DOHH2 (cell line): ENCODE measurements around the gene ZSWIM2.

Experiments used
- H3F3A ChIP-seq: fragments of 200-600 bp; sonication (generic), shearing (Covaris generic); 2 replicates; pipeline ENCODE4 v1.6.0; 2016; ENCODE audit warnings: antibody characterized with exemption, mild to moderate bottlenecking; ENCODE audit not compliant: control insufficient read depth, insufficient read depth
- H3K27ac ChIP-seq: fragments of 200-600 bp; sonication (generic); 2 replicates; pipeline ENCODE4 v1.5.1; 2014; ENCODE audit warnings: low read depth, mild to moderate bottlenecking, low read length, moderate library complexity
- H3K27me3 ChIP-seq: fragments of 200-600 bp; sonication (generic); 2 replicates; pipeline ENCODE4 v1.6.1; 2014; ENCODE audit warnings: mild to moderate bottlenecking, low read length, mixed read lengths; ENCODE audit not compliant: control insufficient read depth
- H3K36me3 ChIP-seq: fragments of 200-600 bp; sonication (generic); 2 replicates; pipeline ENCODE4 v1.6.1; 2014; ENCODE audit warnings: mild to moderate bottlenecking, low read length, moderate library complexity, mixed read lengths; ENCODE audit not compliant: control insufficient read depth
- H3K4me1 ChIP-seq: fragments of 200-600 bp; sonication (generic); 2 replicates; pipeline ENCODE4 v1.6.1; 2014; ENCODE audit warnings: mild to moderate bottlenecking, low read length, mixed read lengths; ENCODE audit not compliant: control insufficient read depth
- H3K4me2 ChIP-seq: fragments of 200-600 bp; sonication (generic); 2 replicates; pipeline ENCODE4 v1.6.0; 2014; ENCODE audit warnings: mild to moderate bottlenecking, low read length, moderate library complexity
- H3K4me3 ChIP-seq: fragments of 200-600 bp; sonication (generic); 2 replicates; pipeline ENCODE4 v1.5.1; 2014; ENCODE audit warnings: mild to moderate bottlenecking, low read length, mixed read lengths
- H3K79me2 ChIP-seq: fragments of 200-600 bp; sonication (generic); 2 replicates; pipeline ENCODE4 v1.6.1; 2014; ENCODE audit warnings: mild to moderate bottlenecking, low read length, mixed read lengths; ENCODE audit not compliant: control insufficient read depth
- H3K9me2 ChIP-seq: fragments of 200-600 bp; sonication (generic); replicated peaks from 2 replicates; pipeline ENCODE4 v1.6.1; 2014; ENCODE audit warnings: mild to moderate bottlenecking, low read length, mixed read lengths; ENCODE audit not compliant: control insufficient read depth
- H3K9me3 ChIP-seq: fragments of 200-600 bp; sonication (generic); 2 replicates; pipeline ENCODE4 v1.6.1; 2014; ENCODE audit warnings: antibody characterized with exemption, low read length, mixed read lengths; ENCODE audit not compliant: control insufficient read depth, insufficient read depth
- H4K20me1 ChIP-seq: fragments of 200-600 bp; sonication (generic); 2 replicates; pipeline ENCODE4 v1.6.0; 2014; ENCODE audit warnings: low read depth, mild to moderate bottlenecking, antibody characterized with exemption, low read length, moderate library complexity; ENCODE audit not compliant: control insufficient read depth, insufficient read depth
- CTCF ChIP-seq: fragments of 200-600 bp; sonication (generic); IDR thresholded peaks from one replicate; pipeline ENCODE4 v1.5.1; 2014; ENCODE audit warnings: antibody characterized with exemption, mild to moderate bottlenecking, low read depth, low read length; ENCODE audit not compliant: poor library complexity, severe bottlenecking
- EZH2phosphoT487 ChIP-seq: fragments of 200-600 bp; sonication (generic); IDR thresholded peaks from 2 replicates; pipeline ENCODE4 v1.6.1; 2017; ENCODE audit warnings: borderline replicate concordance, mild to moderate bottlenecking, antibody characterized with exemption, low read length, moderate library complexity, mixed read lengths

ZSWIM2 gene

GRCh38 chr2:186894478-186894877 lies 45.5 kb upstream of the ZSWIM2 start:
- Histone ChIP-seq H3K27me3 (no peaks in the 10 kb centered on the region), H3K36me3 (no peaks in the 10 kb centered on the region), H3K9me2 (no peaks in the 10 kb centered on the region), H3K9me3 (no peaks in the 10 kb centered on the region), H3K79me2 (no peaks in the 10 kb centered on the region), H3K27ac (no peak overlapping the region), H3K4me1 (no peaks in the 10 kb centered on the region), H4K20me1 (no peaks in the 10 kb centered on the region), H3F3A (no peaks in the 10 kb centered on the region), H3K4me3 (no peak overlapping the region), H3K4me2 (no peak overlapping the region)
- no peak for TF ChIP-seq EZH2phosphoT487
- TF ChIP-seq CTCF: no peak

- no peaks in the 10 kb centered on the region for H3K9me3 ChIP-seq
- H3K4me2 ChIP-seq: no peak overlapping the region
- no peaks in the 10 kb centered on the region for H4K20me1 ChIP-seq
- H3K4me1 ChIP-seq: no peaks in the 10 kb centered on the region
- no peak overlapping the region for H3K4me3 ChIP-seq
- no peak overlapping the region for H3K27ac ChIP-seq
- no peaks in the 10 kb centered on the region for H3K27me3 ChIP-seq
- H3K36me3 ChIP-seq: no peaks in the 10 kb centered on the region
- TF ChIP-seq CTCF (no peak), EZH2phosphoT487 (no peak)
- H3F3A ChIP-seq: no peaks in the 10 kb centered on the region
- no peaks in the 10 kb centered on the region for H3K9me2 ChIP-seq
- no peaks in the 10 kb centered on the region for H3K79me2 ChIP-seq
These were observed 43.9 kb upstream of the ZSWIM2 start for GRCh38 chr2:186892821-186893220.

- Histone ChIP-seq H3K79me2 (no peaks in the 10 kb centered on the region), H3K9me3 (no peaks in the 10 kb centered on the region), H3K36me3 (no peaks in the 10 kb centered on the region), H3K27me3 (no peaks in the 10 kb centered on the region; the same call in 1 of the 2 replicates), H3K4me2 (no peak overlapping the region), H3F3A (no peaks in the 10 kb centered on the region), H4K20me1 (no peaks in the 10 kb centered on the region), H3K27ac (no peak overlapping the region), H3K9me2 (no peaks in the 10 kb centered on the region), H3K4me1 (no peaks in the 10 kb centered on the region), H3K4me3 (no peak overlapping the region)
- no peak for TF ChIP-seq CTCF
- no peak for TF ChIP-seq EZH2phosphoT487
These were observed 42.2 kb upstream of the ZSWIM2 start for GRCh38 chr2:186891185-186891621.
